HepG2 (cell line): ENCODE results near the gene SMOC1. TPM values are rescaled to one million over a fixed set of nuclear protein-coding genes. Genes with fewer than 3 reads are reported as not detected.

Experiments used
- ARID2 ChIP-seq: sonication (generic); formaldehyde crosslinking; IDR thresholded peaks from 2 replicates; pipeline ENCODE4 v1.8.1; 2022; ENCODE audit warnings: mild to moderate bottlenecking, missing genetic modification reagents, borderline replicate concordance
- ATF7-NPFF ChIP-seq: sonication (generic); formaldehyde crosslinking; IDR thresholded peaks from 2 replicates; pipeline ENCODE4 v1.8.1; 2023; ENCODE audit warnings: mild to moderate bottlenecking, low read depth, missing genetic modification reagents, moderate library complexity
- BHLHE40 ChIP-seq: IDR thresholded peaks from 2 replicates; pipeline ENCODE4 v1.6.1; 2011; ENCODE audit warnings: low read length, improper control_type of control experiment
- CBX1 ChIP-seq: IDR thresholded peaks from one replicate; pipeline ENCODE4 v1.6.1; 2016; ENCODE audit warnings: antibody characterized with exemption, low read depth
- CCAR2 ChIP-seq: fragments of 200-400 bp; formaldehyde crosslinking; optimal IDR thresholded peaks from 2 replicates; pipeline ENCODE3; 2018; ENCODE audit warnings: low read depth, mild to moderate bottlenecking, low read length, moderate library complexity
- DRAP1 ChIP-seq: IDR thresholded peaks from 2 replicates; pipeline ENCODE4 v1.6.1; 2016; ENCODE audit warnings: missing genetic modification reagents, missing compliant biosample characterization
- ELF3 ChIP-seq: IDR thresholded peaks from 2 replicates; pipeline ENCODE4 v1.6.1; 2016; ENCODE audit warnings: missing genetic modification reagents, missing compliant biosample characterization
- HDAC6 ChIP-seq: fragments of 200-600 bp; sonication (generic); IDR thresholded peaks from 2 replicates; pipeline ENCODE4 v1.7.0; 2017; ENCODE audit warnings: mild to moderate bottlenecking, antibody characterized with exemption, low read length, low read depth
- KLF9 ChIP-seq: IDR thresholded peaks from 2 replicates; pipeline ENCODE4 v1.6.1; 2016; ENCODE audit warnings: low read depth
- MTF2 ChIP-seq: sonication (generic); formaldehyde crosslinking; IDR thresholded peaks from 2 replicates; pipeline ENCODE4 v1.5.0; 2020; ENCODE audit warnings: missing genetic modification reagents, borderline replicate concordance
- SNAPC5 ChIP-seq: sonication (generic); formaldehyde crosslinking; IDR thresholded peaks from 2 replicates; pipeline ENCODE4 v1.8.1; 2023; ENCODE audit warnings: mild to moderate bottlenecking, missing genetic modification reagents, borderline replicate concordance
- SP2 ChIP-seq: sonication (generic); formaldehyde crosslinking; IDR thresholded peaks from 2 replicates; pipeline ENCODE4 v1.5.1; 2020; ENCODE audit warnings: mild to moderate bottlenecking, missing genetic modification reagents
- THAP11 ChIP-seq: IDR thresholded peaks from 2 replicates; pipeline ENCODE4 v1.6.1; 2016; ENCODE audit warnings: missing biosample characterization, missing genetic modification reagents
- YEATS2 ChIP-seq: sonication (generic); formaldehyde crosslinking; IDR thresholded peaks from 2 replicates; pipeline ENCODE4 v1.4.0; 2020; ENCODE audit warnings: missing genetic modification reagents, borderline replicate concordance
- ZBTB26 ChIP-seq: IDR thresholded peaks from 2 replicates; pipeline ENCODE4 v1.6.1; 2016; ENCODE audit warnings: missing compliant biosample characterization, missing genetic modification reagents, borderline replicate concordance
- ZMAT5 ChIP-seq: sonication (generic); formaldehyde crosslinking; IDR thresholded peaks from 2 replicates; pipeline ENCODE4 v1.5.0; 2020; ENCODE audit warnings: mild to moderate bottlenecking, low read depth, missing genetic modification reagents, borderline replicate concordance
- ZNF530 ChIP-seq: sonication (generic); formaldehyde crosslinking; IDR thresholded peaks from 2 replicates; pipeline ENCODE4 v1.5.0; 2020; ENCODE audit warnings: low read depth, mild to moderate bottlenecking, missing genetic modification reagents
- ZNF580 ChIP-seq: IDR thresholded peaks from 2 replicates; pipeline ENCODE4 v1.6.1; 2016; ENCODE audit warnings: low read depth, borderline replicate concordance
- ZNF597 ChIP-seq: sonication (generic); formaldehyde crosslinking; IDR thresholded peaks from 2 replicates; pipeline ENCODE4 v1.5.0; 2020; ENCODE audit warnings: missing genetic modification reagents
- ZNF687 ChIP-seq: sonication (generic); formaldehyde crosslinking; IDR thresholded peaks from 2 replicates; pipeline ENCODE4 v1.5.1; 2020; ENCODE audit warnings: mild to moderate bottlenecking, missing genetic modification reagents, moderate library complexity
- ZNF749 ChIP-seq: sonication (generic); formaldehyde crosslinking; IDR thresholded peaks from 2 replicates; pipeline ENCODE4 v1.8.0; 2022; ENCODE audit warnings: mild to moderate bottlenecking, missing genetic modification reagents, moderate library complexity, borderline replicate concordance
- ZNF777 ChIP-seq: sonication (generic); formaldehyde crosslinking; IDR thresholded peaks from 2 replicates; pipeline ENCODE4 v1.4.0; 2020; ENCODE audit warnings: missing genetic modification reagents
- polyA plus RNA-seq, 8 experiments: library from polyadenylated mRNA; depleted of rRNA in 3 of 8; stranded (reverse) in 7 of 8; unstranded in 1 of 8; fragments of >200 nt; fragmentation: Illumina TruSeq in 4 of 8; extraction: Trizol in 4 of 8; gene quantifications; 2 replicates each; pipeline versions ENCODE4 v1.2.1 to v1.2.3, GENCODE V29; 2011 to 2016; ENCODE audit warnings: low read depth in 4 of 8, missing spikeins in 1 of 8, mixed read lengths in 1 of 8; ENCODE audit not compliant: insufficient read depth in 1 of 8
- total RNA-seq, 5 experiments: library from RNA; depleted of rRNA; stranded (reverse); fragments of >200 nt; fragmentation: Illumina TruSeq; extraction: Trizol; gene quantifications; 2 replicates each; pipeline ENCODE4 v1.2.3, GENCODE V29; 2016; ENCODE audit warnings: low read depth in 1 of 5

SMOC1 gene
- total and polyA plus RNA-seq, 2 of the 13 experiments (the other 11 are each of a cell fraction or from before 2014, with no cell fraction given), result 17.8 to 35.6 TPM

- peak; percentile 67 for TF ChIP-seq ELF3
- TF ChIP-seq THAP11 (CRISPR knock-in tag), result peak; percentile 56
- TF ChIP-seq DRAP1, result no peak
- TF ChIP-seq HDAC6, result no peak
- TF ChIP-seq SNAPC5 (CRISPR knock-in tag), result no peak
- TF ChIP-seq KLF9 (CRISPR knock-in tag), result no peak
- 0 out of 2 replicates have a peak, but pooled peaks have one; percentile 49 for TF ChIP-seq ZBTB26 (CRISPR knock-in tag)
- no peak for TF ChIP-seq ARID2 (CRISPR knock-in tag)
- TF ChIP-seq ZNF580 (CRISPR knock-in tag), result 0 out of 2 replicates have a peak, but pooled peaks have one; percentile 33
- TF ChIP-seq ATF7-NPFF, result no peak; the same call in 1 of the 2 replicates
- no peak for TF ChIP-seq CBX1
- TF ChIP-seq ZNF597 (CRISPR knock-in tag), result no peak
- peak; percentile 15; the same call in 1 of the 2 replicates for TF ChIP-seq BHLHE40
- 0 out of 2 replicates have a peak, but pooled peaks have one; percentile 41 for TF ChIP-seq YEATS2 (CRISPR knock-in tag)
- no peak for TF ChIP-seq ZNF749 (CRISPR knock-in tag)
- no peak for TF ChIP-seq ZMAT5 (CRISPR knock-in tag)
- TF ChIP-seq ZNF687 (CRISPR knock-in tag), result no peak
- TF ChIP-seq MTF2 (CRISPR knock-in tag), result no peak
- no peak for TF ChIP-seq ZNF530 (CRISPR knock-in tag)
- no peak for TF ChIP-seq CCAR2
- TF ChIP-seq SP2, result no peak
- no peak for TF ChIP-seq ZNF777 (CRISPR knock-in tag)
Measured at GRCh38 chr14:70073924-70074566, 194.8 kb downstream of the SMOC1 start (continued).
